GM19395 (cell line): ENCODE results near the gene ZNF423.

Source experiments
- ATAC-seq: cut with Tn5 transposase; IDR thresholded peaks from one replicate; pipeline ENCODE4 v1.9.1; 2021; ENCODE audit warnings: mild to moderate bottlenecking, moderate library complexity; ENCODE audit not compliant: unreplicated experiment

The ZNF423 gene

GRCh38 chr16:49674351-49674851 lies 181.5 kb downstream of the ZNF423 start:
- no peak for ATAC-seq

GRCh38 chr16:49673442-49673841 lies 182.5 kb downstream of the ZNF423 start:
- ATAC-seq = no peak

- ATAC-seq = no peak
Measured at GRCh38 chr16:49672753-49673152, 183.2 kb downstream of the ZNF423 start.

GRCh38 chr16:49671333-49671732 lies 184.6 kb downstream of the ZNF423 start:
- ATAC-seq = no peak

GRCh38 chr16:49670627-49671026 lies 185.3 kb downstream of the ZNF423 start:
- no peak for ATAC-seq

GRCh38 chr16:49665482-49666230 lies 190.3 kb downstream of the ZNF423 start:
- ATAC-seq = no peak

GRCh38 chr16:49664221-49665215 lies 191.4 kb downstream of the ZNF423 start:
- no peak for ATAC-seq

- no peak for ATAC-seq
Measured at GRCh38 chr16:49663081-49664065, 192.5 kb downstream of the ZNF423 start.

GRCh38 chr16:49662569-49662968 lies 193.3 kb downstream of the ZNF423 start:
- no peak for ATAC-seq

GRCh38 chr16:49661465-49662187 lies 194.3 kb downstream of the ZNF423 start:
- no peak for ATAC-seq

GRCh38 chr16:49660626-49661025 lies 195.3 kb downstream of the ZNF423 start:
- no peak for ATAC-seq

- no peak for ATAC-seq
Measured at GRCh38 chr16:49659356-49659755, 196.6 kb downstream of the ZNF423 start.

- no peak for ATAC-seq
Measured at GRCh38 chr16:49658531-49658930, 197.4 kb downstream of the ZNF423 start.

- ATAC-seq = no peak
Measured at GRCh38 chr16:49657736-49658465, 198.0 kb downstream of the ZNF423 start.

- no peak for ATAC-seq
Measured at GRCh38 chr16:49654425-49654824, 201.5 kb downstream of the ZNF423 start.

- ATAC-seq = no peak
Measured at GRCh38 chr16:49653577-49653976, 202.3 kb downstream of the ZNF423 start.

- ATAC-seq = no peak
Measured at GRCh38 chr16:49653173-49653570, 202.7 kb downstream of the ZNF423 start.

- no peak for ATAC-seq
Measured at GRCh38 chr16:49652456-49653172, 203.3 kb downstream of the ZNF423 start.
